ENCODE data around the gene FXYD6. TPM values are rescaled to one million over a fixed set of nuclear protein-coding genes. Genes with fewer than 3 reads are reported as not detected.

Gene FXYD6
- total and polyA plus RNA-seq, 4 donors: 4.7 to 22.5 (median 12.3) TPM

GRCh38 chr11:117820071-117820470, 56.4 kb downstream of the FXYD6 start:
- no peaks in the 10 kb centered on the region for H3K27me3 ChIP-seq (ENCODE audit: control insufficient read depth in 4 of 4, insufficient read depth in 4 of 4, low read length in 3 of 4)
- WGBS: 63% methylated on average over 11 of the region's 11 CpGs
- DNase-seq (ENCODE audit: low spot score): no peak
- no peak overlapping the region for H3K9ac ChIP-seq (ENCODE audit: low read depth in 1 of 2, low read length in 2 of 2)
- H3K4me1 ChIP-seq (ENCODE audit: control insufficient read depth in 4 of 4, insufficient read depth in 4 of 4, low read length in 3 of 4): peaks cover 0 to 20% (median 8%) of the 10 kb centered on the region in 4 donors
- no peak overlapping the region for H3K27ac ChIP-seq (ENCODE audit: low read depth in 1 of 2, low read length in 2 of 2)
- H3K4me3 ChIP-seq (ENCODE audit: low read depth in 1 of 3, low read length in 3 of 3): no peak overlapping the region
- TF ChIP-seq FOXA2 (IDR thresholded peaks at IDR 0.05) (no peak), NR2F2 (IDR thresholded peaks at IDR 0.05) (no peak), YY1 (IDR thresholded peaks at IDR 0.05) (no peak), REST (IDR thresholded peaks at IDR 0.05) (no peak), FOXA1 (IDR thresholded peaks at IDR 0.05) (no peak), SP1 (IDR thresholded peaks at IDR 0.05) (no peak), RXRA (IDR thresholded peaks at IDR 0.05) (no peak), HNF4A (conservative IDR thresholded peaks at IDR 0.05) (no peak), JUND (IDR thresholded peaks at IDR 0.05) (no peak), TAF1 (conservative IDR thresholded peaks at IDR 0.05) (no peak), ZBTB33 (IDR thresholded peaks at IDR 0.05) (no peak), CTCF (IDR thresholded peaks at IDR 0.05; ENCODE audit: low read depth, low read length, missing input control) (no peak), EGR1 (IDR thresholded peaks at IDR 0.05; ENCODE audit: low read depth in 2 of 2) (no peak), MAX (IDR thresholded peaks at IDR 0.05) (no peak), GABPA (IDR thresholded peaks at IDR 0.05 in 1 of 2, conservative IDR thresholded peaks at IDR 0.05 in 1 of 2) (no peak), ATF3 (IDR thresholded peaks at IDR 0.05) (no peak)
- no peaks in the 10 kb centered on the region for H3K36me3 ChIP-seq (ENCODE audit: control insufficient read depth in 4 of 4, insufficient read depth in 3 of 4, low read depth in 1 of 4, low read length in 3 of 4)
- H3K9me3 ChIP-seq (ENCODE audit: control insufficient read depth in 4 of 4, low read length in 3 of 4): no peaks in the 10 kb centered on the region
